ENCODE measurements around the gene NLGN2. TPM values are rescaled to one million over a fixed set of nuclear protein-coding genes. Genes with fewer than 3 reads are reported as not detected.
A peak's percentile ranks its signal among the peaks of the same experiment; 100 is the strongest.

Gene NLGN2
- total RNA-seq, 1 experiment from 2014 or later, result 76.7 TPM

- TF ChIP-seq OVOL2 (CRISPR knock-in tag; IDR thresholded peaks at IDR 0.05; ENCODE audit: borderline replicate concordance), result no peak
- no peak for TF ChIP-seq NFE2L1 (CRISPR knock-in tag; IDR thresholded peaks at IDR 0.05)
- TF ChIP-seq, protein P1, sequence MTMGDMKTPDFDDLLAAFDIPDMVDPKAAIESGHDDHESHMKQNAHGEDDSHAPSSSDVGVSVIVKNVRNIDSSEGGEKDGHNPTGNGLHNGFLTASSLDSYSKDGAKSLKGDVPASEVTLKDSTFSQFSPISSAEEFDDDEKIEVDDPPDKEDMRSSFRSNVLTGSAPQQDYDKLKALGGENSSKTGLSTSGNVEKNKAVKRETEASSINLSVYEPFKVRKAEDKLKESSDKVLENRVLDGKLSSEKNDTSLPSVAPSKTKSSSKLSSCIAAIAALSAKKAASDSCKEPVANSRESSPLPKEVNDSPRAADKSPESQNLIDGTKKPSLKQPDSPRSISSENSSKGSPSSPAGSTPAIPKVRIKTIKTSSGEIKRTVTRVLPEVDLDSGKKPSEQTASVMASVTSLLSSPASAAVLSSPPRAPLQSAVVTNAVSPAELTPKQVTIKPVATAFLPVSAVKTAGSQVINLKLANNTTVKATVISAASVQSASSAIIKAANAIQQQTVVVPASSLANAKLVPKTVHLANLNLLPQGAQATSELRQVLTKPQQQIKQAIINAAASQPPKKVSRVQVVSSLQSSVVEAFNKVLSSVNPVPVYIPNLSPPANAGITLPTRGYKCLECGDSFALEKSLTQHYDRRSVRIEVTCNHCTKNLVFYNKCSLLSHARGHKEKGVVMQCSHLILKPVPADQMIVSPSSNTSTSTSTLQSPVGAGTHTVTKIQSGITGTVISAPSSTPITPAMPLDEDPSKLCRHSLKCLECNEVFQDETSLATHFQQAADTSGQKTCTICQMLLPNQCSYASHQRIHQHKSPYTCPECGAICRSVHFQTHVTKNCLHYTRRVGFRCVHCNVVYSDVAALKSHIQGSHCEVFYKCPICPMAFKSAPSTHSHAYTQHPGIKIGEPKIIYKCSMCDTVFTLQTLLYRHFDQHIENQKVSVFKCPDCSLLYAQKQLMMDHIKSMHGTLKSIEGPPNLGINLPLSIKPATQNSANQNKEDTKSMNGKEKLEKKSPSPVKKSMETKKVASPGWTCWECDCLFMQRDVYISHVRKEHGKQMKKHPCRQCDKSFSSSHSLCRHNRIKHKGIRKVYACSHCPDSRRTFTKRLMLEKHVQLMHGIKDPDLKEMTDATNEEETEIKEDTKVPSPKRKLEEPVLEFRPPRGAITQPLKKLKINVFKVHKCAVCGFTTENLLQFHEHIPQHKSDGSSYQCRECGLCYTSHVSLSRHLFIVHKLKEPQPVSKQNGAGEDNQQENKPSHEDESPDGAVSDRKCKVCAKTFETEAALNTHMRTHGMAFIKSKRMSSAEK (CRISPR knock-in tag; IDR thresholded peaks at IDR 0.05; ENCODE audit: borderline replicate concordance), result no peak
- no peak for TF ChIP-seq ZNF671 (CRISPR knock-in tag; IDR thresholded peaks at IDR 0.05)
- TF ChIP-seq RELA (CRISPR knock-in tag; IDR thresholded peaks at IDR 0.05; ENCODE audit: borderline replicate concordance), result no peak
These were observed 12.4 kb downstream of the NLGN2 start, which contains the start of gene SPEM1 (continued) for GRCh38 chr17:7419819-7420610.

GRCh38 chr17:7421186-7421585 is 13.5 kb downstream of the NLGN2 start:
- TF ChIP-seq CREB1 (CRISPR knock-in tag; IDR thresholded peaks at IDR 0.05) (no peak), OVOL2 (CRISPR knock-in tag; IDR thresholded peaks at IDR 0.05; ENCODE audit: borderline replicate concordance) (no peak)
- H3K4me3 Mint-ChIP-seq, result no peak overlapping the region
- no peaks in the 10 kb centered on the region for H3K27me3 Mint-ChIP-seq (ENCODE audit: low read depth)
- H3K4me1 Mint-ChIP-seq, result peaks cover 15% of the 10 kb centered on the region
- DNase-seq (ENCODE audit: low spot score), result no peak
- H3K36me3 Mint-ChIP-seq, result 0 out of 2 replicates have a peak, but pooled peaks cover 7% of the 10 kb centered on the region
- no peak; the same call in 1 of the 2 replicates for ATAC-seq
- H3K9me3 Mint-ChIP-seq, result no peaks in the 10 kb centered on the region
- no peak overlapping the region for H3K27ac Mint-ChIP-seq
- ChIA-PET POLR2A (interaction anchor here (0.8 to 1.1 kb wide), 2 partner anchors 10 to 17 kb away, joined by 3 read pairs; no protein-coding TSS in a partner anchor), CTCF (interaction anchor here (0.9 to 1.4 kb wide), 3 partner anchors 16 to 139 kb away, joined by 3 to 5 read pairs (median 4); no protein-coding TSS in a partner anchor)

DNA sequence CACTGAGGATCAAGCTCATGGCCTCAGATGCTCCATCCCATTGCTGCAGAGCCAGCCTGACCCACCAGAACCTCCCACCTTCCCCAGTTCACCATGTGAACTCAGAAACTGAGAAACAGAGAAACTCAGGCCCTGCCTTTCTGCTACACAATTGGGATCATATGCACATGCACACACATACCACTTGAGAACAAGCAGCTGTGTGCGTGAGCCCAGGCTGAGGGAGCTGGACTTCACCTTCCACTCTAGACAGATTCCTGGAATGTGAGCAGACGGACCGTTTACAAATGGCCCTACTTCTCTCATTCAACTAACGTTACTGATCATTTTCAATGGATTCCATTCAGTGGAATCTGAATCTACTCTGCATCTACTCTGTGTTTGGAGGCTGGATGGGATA is 16.0 kb downstream of the NLGN2 start:
- Mint-ChIP-seq H3K9me3 (no peaks in the 10 kb centered on the region), H3K27ac (0 out of 2 replicates have a peak overlapping the region, but pooled peaks have one; percentile 22), H3K36me3 (no peaks in the 10 kb centered on the region), H3K4me3 (no peak overlapping the region), H3K27me3 (ENCODE audit: low read depth) (no peaks in the 10 kb centered on the region), H3K4me1 (peaks cover 10% of the 10 kb centered on the region)
- DNase-seq (ENCODE audit: low spot score), result no peak
- no peak for TF ChIP-seq ELF4 (CRISPR knock-in tag; IDR thresholded peaks at IDR 0.05; ENCODE audit: low read depth)
- TF ChIP-seq ZBTB21 (CRISPR knock-in tag; IDR thresholded peaks at IDR 0.05; ENCODE audit: borderline replicate concordance), result no peak
- no peak for TF ChIP-seq ATF3 (CRISPR knock-in tag; conservative IDR thresholded peaks at IDR 0.05)
- TF ChIP-seq, protein P1 (CRISPR knock-in tag; IDR thresholded peaks at IDR 0.05; ENCODE audit: borderline replicate concordance), result no peak
- TF ChIP-seq ZMAT4 (CRISPR knock-in tag; IDR thresholded peaks at IDR 0.05), result no peak
- TF ChIP-seq SMAD4 (CRISPR knock-in tag; IDR thresholded peaks at IDR 0.05), result no peak
- TF ChIP-seq NR3C1 (CRISPR knock-in tag; conservative IDR thresholded peaks at IDR 0.05; ENCODE audit: low read depth), result no peak
- no peak for TF ChIP-seq GRHL2 (CRISPR knock-in tag; IDR thresholded peaks at IDR 0.05; ENCODE audit: insufficient replicate concordance, severe bottlenecking)
- POLR2A ChIA-PET, result interaction anchor here (0.8 to 1.1 kb wide), 3 partner anchors 10 to 71 kb away, joined by 3 to 4 read pairs (median 4); no protein-coding TSS in a partner anchor
- ATAC-seq, result no peak
- CTCF ChIA-PET, result interaction anchor here (1.3 to 3.3 kb wide), 4 partner anchors 12 to 67 kb away, joined by 3 to 8 read pairs (median 6); partner anchors contain the start of genes PLSCR3 and TMEM102

Data from WTC11 (cell line).